GM10847 (cell line): ENCODE results near the gene EFCAB6.

ENCODE experiments used
- POLR2A ChIP-seq: IDR thresholded peaks from 2 replicates; pipeline ENCODE4 v1.6.1; 2011; ENCODE audit not compliant: insufficient read length; ENCODE audit errors: extremely low read depth

Gene EFCAB6

DNA sequence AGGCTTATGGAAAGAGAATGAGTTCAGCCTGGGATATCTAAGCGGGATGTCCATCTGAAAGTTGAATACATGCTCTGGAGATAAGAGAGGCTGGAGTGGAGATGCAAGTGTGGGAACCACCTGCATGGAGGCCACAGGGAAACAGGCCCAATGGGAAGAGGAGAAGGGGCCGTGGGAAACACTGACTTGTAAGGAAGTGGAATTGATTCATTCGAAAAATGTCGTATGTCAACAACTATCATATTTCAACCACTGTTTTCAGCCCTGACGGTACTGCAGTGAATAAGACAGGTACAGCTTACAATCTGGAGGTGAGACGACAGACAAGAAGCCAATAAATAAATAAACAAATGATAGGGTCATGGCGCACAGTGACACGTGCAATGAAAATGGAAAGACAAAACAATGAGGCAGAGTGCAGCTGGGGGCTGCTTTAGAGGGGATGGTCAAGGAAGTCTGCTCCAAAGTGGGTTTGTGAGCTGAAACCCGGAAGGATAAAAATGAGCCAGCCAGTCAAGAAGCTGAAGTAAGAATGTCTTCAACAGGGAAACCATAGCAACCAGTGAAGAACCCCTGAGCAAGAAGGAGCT, 35.9 kb downstream of the EFCAB6 start:
- TF ChIP-seq POLR2A: no peak

DNA sequence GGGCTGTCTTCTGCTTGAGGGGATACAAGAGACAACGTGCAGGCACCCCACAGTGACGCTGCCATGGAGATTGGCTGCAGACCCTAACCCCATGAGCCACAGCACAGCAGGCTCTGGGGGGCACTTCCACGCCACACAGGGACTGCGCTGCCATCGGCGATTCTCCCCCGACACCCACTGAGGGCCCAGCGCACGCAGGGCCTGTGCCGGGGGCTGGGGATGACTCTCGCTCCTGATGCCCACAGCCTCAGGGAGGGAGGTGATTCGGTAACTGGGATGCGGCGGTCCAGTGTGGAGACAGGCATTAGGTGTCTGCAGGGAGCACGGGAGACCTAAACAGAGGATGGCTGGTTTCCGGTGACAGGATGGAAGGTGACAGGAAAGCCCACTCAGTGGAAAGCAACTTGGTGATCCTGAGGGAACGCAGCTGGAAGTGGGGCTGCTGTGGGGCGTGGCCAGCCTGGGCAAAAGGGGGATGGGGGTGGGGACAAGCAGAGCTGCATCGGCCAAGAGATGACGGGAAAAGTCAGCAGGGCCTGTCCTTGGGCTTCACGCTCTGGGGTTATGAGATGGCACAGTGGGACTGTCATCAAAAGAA, 37.7 kb downstream of the EFCAB6 start:
- TF ChIP-seq POLR2A: no peak

DNA sequence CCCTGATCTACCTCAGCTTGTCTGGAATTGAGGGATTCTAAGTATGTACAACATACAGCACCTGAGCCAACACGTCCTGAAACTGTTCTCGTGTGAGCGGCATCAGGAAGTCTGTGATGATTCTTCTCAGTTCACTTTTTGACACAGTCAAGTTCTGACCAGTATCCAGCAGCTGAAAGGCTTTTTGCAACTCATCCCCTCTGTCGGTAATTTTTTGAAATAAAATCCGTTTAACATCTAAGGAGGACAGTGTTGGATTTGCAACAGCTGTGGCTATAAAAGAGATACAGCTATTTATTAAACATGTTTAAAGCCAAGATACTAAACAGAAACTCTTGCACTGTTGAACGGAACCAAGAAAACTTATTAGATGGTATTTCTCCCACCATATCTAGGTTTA, 39.3 kb downstream of the EFCAB6 start:
- no peak for TF ChIP-seq POLR2A

DNA sequence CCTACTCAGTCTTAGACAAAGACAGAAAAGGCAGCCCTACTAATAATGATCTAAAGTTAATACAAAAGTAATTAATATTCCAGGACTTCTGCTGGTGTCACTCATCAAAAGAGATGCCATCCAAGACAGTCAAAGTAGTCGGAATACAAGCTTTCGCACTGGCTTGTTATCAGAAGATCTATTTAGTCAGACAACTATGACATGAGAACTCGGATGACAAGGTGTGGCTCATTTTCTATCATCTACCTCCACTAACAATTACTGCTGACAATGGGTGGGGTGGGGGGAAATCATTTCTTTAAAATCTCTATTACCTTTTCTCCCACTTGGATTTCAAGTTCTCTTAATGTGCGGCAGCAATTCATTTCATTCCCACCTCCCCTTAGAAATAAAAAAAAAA, 56.7 kb downstream of the EFCAB6 start:
- TF ChIP-seq POLR2A: no peak

DNA sequence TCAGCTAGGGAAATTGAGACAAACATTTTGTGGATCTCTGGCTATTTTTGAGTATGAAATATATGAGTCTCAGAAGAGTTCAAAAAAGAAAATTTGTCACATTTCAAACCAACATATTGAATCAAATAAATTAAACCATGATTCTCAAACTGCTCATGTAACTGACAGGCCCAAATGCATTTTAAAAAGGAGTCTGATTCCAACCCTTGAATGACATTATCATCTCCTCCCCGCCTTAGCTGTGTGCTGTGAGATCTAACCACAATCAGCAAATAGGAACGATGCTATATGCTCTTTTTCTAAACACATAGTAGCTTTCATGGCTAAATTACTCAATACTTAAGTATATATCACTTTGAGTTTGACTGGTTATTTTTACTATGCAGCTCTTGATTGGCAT, 57.1 kb downstream of the EFCAB6 start:
- TF ChIP-seq POLR2A: no peak

DNA sequence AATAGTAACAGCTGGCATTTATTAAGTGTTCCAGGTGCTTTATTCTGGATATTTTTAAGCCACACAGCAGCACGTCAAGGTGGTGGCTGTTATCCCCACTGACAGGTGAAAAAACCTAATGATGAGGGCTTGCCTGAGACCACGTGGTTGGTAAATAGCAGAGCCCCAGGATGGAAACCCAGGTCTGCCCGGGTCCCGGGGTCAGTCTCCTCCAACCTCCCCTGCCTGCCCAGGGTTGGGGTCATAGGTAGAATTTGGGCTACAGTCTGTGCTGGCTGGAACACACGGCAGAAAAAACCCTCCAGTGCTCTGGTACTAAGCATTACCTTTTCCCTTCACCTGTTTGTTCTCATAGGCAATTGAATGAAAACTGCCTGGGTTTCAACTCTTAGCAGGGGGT, 57.9 kb downstream of the EFCAB6 start:
- TF ChIP-seq POLR2A: no peak

DNA sequence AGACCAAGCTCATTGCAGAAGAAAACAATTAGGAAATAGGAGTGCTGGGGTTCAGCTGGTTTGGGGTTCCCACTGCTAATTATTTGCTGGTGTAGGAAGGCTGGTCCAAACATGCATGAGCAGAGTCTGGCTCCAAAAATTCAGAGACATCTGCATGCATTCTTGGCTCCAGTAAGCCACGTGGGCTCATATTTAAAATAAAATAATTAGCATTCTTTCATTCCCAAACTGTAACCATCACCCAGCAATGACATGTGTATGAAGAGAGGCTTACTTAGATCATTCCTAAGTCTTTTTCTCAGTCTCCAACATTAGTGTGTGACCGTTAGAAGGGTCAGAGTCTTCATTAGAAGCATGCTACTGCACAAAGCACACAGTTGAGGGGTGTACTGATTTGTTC, 58.4 kb downstream of the EFCAB6 start:
- TF ChIP-seq POLR2A: no peak

DNA sequence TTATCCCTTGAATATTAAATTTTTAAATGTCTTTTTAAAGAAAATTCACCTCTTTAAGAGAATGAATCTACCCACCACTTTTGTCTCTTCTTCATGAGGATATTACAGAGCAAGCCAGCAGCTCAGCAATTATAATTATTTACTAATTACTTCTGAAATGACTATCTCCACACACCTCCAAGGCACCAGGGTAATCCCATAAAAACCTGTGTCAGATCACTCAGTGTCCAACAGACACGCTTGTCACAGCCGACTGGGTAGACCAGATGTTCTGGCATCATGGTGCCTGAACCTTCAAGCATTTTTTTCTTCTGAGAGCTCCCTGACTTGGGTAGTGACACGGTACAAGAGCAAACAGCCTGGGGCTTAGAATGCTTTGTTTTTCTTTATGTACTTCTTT, 61.4 kb downstream of the EFCAB6 start:
- TF ChIP-seq POLR2A: no peak

DNA sequence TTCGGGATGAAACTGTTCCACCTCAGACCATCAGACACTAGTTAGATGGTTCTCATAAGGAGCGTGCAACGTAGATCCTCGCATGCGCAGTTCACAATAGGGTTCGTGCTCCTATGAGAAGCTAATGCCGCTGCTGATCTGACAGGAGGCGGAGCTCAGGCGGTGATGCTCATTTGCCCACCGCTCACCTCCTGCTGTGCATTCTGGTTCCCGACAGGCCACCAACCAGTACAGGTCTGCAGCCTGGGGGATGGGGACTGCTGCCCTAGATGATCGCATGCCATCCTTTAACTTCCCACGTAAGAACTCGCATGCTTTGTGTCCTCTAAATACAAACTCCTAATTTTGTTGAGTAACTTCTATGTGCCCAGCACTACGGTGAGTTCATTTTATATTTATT, 62.6 kb downstream of the EFCAB6 start:
- no peak for TF ChIP-seq POLR2A

DNA sequence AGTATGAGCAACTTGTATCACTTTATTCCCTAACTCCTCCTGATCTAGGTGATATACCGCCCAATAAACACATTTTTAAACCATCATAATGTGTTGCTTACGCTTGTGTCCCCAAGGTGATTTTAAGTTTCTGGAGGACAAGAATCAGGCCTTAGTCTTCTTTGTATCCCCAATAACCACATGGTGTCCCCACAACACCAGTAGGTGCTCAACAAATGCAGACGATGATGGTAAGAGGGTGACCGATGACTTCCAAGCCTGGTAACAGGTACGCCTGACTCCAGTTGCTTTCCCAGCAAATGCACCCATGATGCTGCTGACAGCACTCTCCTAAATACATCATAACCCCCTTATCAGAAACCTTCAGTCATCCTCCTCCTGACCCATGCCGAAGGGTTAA, 64.2 kb downstream of the EFCAB6 start:
- TF ChIP-seq POLR2A: no peak

DNA sequence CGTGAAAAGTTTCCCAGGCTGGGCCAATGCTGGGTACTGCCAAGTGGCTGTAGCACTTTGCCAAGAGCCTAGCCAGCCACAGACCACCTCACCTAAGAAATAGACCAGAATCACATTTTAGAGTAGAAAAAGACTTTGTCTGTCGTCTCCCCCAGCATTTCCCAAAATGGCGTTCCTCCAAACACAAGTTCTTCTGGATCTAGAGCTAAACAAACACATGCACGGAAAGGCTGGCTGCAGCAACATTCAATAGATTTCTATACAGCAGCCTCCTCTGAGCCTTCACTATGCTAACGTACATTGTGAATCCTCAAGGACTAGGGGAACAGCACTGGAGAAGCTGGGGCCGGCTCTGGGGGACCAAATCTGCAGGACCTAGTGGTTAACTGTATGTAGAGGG, 65.0 kb downstream of the EFCAB6 start:
- TF ChIP-seq POLR2A: no peak

DNA sequence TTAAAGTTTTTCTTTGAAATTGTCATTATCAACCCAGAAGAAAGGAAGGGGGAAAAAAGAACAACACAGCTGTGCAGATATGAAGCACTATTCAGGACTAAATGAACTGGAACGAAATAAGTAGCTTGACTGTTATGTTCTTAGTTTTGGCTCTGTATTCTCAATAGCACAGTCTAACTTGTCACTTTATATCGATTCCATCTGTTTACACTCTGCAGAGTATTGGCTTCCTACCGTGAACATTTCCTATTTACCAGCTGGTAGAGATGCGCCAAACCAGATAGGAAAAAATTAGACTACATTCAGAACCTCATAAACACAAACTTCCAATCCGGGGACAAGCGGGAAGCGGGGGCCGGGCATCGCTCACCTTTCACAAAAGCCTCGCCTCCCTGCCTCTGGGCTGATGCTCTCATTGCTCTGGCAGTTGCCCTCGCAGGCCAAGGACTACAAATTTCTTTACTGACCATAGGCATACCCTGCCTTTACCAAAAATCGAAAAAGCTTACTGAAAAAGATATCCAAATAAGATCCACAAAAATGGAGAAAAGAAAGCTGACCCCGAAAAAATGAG, 66.2 kb downstream of the EFCAB6 start:
- TF ChIP-seq POLR2A: no peak

DNA sequence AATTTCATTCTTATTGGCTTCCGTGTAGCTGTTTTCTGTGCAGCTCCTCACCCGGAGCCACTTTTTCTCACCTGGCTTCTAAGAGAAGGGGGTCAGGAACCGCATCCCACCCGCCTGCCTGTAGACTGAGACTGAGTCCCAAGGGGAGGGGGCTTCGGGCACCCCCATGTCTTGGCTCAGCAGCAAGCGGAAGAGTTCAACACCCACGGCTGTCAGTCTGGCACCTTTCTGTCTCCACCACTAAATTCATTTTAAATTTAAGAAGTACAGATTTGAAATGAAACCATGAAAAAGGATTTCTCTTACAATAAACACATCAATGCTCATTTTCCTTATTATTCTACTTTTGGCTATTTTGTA, 66.7 kb downstream of the EFCAB6 start:
- TF ChIP-seq POLR2A: no peak

DNA sequence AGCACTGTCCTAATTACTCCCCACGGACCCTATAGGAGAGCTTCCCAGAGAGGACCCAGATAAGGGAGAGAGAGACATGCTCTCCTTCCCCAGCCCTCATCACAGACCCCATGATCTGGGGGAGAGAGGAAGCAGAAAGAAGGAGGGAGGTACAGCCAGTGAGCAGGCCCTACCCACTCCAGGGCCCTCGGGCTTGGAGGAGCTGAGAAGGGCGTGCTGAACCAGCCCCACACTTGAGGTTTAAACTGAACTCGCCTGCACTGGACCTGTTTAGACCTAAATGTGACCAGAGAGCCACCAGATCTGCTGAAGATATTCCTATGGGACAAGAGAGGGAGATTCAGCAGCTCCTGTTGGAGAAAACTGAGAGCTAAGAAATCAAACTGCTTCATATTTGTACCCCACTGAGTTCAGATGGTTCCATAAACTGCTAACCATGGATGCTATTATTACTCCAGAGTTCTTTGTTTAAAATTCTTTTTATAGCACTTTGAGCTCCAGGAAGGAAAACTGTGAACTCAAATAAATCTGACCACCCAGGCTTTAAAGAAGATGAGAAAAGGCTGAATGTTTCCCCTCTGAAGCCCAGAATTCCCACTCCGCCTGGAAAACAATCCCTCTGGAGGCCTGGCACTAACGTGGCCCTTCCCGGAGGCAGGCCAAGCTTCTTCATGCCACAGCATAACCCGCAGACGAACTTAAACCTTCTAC, 67.2 kb downstream of the EFCAB6 start:
- TF ChIP-seq POLR2A: no peak

DNA sequence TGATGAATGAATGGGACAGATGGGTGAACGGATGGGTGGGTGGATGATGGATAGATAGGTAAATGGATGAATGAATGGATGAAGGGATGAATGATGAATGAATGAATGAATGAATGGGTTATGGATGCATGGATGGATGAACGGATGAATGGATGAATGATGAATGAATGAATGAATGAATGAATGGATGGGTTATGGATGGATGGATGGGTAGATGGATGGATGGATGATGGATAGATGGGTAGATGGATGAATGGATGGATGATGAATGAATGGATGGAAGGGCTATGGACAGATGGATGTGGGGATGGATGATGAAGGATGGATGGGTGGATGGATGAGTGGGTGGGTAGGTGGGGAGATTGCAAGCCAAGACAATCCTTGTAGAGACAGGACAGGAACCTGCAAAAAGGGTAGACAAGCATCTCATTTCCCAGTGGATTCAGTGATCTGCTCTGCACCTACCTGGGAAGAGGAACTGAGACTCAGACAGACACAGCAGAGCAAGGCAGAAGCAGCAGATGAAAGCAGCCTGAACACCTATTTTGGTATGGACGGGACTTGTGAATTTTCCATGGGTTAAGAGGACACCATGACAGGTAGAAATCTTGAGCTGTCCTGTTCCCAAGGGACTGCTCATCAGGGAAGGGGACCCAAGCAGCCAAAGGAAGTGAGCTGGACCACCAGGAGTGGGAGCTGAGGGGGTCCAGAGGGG, 68.0 kb downstream of the EFCAB6 start:
- no peak for TF ChIP-seq POLR2A

DNA sequence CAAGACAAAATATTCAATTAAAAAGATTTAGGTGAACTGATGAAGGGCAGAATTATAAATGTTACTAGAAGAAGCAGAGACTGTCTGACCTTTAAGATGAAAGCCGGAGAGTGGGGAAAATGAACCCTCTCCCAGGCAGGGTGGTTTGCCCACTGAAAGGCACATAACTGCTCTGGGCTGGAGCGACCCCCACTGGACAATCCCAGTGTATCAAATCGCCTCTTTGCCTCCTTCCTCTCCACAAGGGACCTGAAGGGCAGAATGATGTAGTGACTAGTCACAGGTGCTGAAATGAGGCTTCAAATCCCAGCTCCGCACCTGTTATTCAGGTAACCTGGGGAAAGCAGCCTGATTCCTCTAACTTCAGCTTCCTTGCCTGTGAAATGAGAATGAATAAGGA, 69.0 kb downstream of the EFCAB6 start:
- TF ChIP-seq POLR2A: no peak
